HUDEP-2 (cell line): ENCODE measurements around the gene CLIC5.

Experiments used
- DNase-seq, 76 experiments: peaks; one replicate each; lab custom pipeline; 2025; ENCODE audit not compliant: unreplicated experiment in 76 of 76; lab: John Stamatoyannopoulos, UW

CLIC5 gene

GRCh38 chr6:46036911-46037310, 21.3 kb upstream of the CLIC5 start:
- no peak for DNase-seq

GRCh38 chr6:46035242-46035641, 19.6 kb upstream of the CLIC5 start:
- no peak for DNase-seq

DNA sequence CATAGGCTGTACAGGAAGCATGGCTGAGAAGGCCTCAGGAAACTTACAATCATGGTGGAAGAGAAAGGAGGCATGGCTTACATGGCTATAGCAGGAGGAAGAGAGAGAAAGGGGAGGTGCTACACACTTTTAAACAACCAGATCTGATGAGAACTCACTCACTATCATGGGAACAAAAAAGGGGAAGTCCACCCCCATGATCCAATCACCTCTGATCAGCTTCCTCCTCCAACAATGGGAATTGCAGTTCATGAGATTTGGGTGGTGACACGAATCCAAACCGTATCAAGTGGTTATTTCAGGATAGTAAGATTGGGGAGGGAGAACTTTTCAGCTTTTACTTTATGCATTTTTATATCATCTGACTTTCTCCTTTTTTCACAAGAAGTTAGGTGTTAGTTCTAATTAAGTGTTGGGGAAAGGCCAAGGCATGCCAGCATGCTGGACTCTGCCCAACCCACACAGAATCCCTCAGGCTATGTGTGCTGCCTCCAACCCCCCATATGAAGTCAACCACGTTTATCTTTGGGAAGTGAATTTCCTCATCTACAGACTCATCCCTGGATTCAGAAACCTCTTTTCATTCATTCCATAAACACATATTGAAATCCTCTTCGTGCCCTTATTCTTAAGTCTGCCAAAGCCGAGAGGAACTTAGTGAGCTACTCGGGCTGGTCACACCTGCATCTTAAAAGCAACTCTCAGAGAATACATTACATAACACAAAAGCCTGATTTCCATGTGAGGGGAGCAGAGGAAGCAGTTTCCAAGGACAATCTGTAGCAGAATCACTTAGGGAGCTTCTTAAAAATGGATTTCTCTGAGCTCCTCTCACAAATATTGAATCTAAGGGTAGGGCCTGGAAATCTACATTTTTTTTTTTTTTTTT, 16.7 kb upstream of the CLIC5 start:
- DNase-seq, result no peak

GRCh38 chr6:46029602-46030001, 13.9 kb upstream of the CLIC5 start:
- DNase-seq, result no peak

GRCh38 chr6:46026307-46026706, 10.6 kb upstream of the CLIC5 start:
- DNase-seq, result no peak

DNA sequence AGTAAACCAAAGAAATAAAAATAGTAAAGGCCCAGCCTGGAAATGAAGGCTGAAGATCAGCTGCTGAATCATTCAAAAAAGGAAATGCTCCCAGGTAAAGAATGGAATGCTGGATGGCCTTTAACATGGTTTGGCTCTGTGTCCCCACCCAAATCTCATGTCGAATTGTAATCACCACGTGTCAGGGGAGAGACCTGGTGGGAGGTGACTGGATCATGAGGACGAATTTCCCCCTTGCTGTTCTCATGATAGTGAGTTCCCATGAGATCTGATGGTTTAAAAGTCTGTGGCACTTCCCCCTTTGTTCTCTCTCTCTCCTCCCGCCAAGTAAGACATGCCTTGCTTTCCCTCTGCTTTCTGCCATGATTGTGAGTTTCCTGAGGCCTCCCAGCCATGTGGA, 9.9 kb upstream of the CLIC5 start:
- DNase-seq, result no peak

- DNase-seq, result no peak
Measured at GRCh38 chr6:46024124-46024769, 8.6 kb upstream of the CLIC5 start.

- DNase-seq, result no peak
Measured at GRCh38 chr6:46023216-46023915, 7.7 kb upstream of the CLIC5 start.

DNA sequence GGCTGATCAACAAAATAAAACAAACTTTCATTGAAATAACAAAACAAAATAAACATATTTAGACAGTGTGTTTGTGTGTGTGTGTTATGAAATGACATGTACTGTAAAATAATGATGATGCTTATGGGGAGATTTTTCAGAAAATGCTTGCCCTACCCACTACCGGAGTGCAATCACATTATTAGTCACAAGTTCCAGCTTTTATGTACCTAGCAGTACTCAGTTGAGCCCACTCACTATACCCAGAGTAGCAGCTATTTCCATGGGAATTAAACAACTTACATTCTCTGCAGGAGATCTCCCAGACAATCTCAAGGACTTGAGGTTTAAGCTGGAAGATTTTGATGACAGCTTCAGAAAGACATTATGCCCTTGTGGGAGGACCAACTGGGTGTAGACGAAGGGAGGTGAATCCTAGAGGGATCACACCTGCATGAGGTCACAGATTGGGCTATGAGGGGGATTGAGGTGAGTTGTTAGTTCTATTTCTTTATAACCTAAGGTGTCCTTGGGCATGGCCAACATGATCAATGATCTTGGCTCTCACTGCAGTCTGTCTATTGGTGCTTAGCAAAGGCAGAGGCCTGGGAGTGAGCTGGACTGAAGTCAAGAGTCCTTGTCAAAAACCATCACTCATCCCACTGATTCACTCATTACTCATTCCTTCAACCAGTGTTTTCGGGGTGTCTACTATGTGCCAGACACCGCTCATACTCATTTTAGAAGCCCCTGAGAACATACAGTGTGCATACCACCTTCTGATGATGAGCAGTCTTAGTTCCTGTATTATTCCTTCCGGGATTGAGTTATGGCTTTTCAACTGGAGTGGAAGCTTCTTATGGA, 6.7 kb upstream of the CLIC5 start:
- DNase-seq, result no peak

DNA sequence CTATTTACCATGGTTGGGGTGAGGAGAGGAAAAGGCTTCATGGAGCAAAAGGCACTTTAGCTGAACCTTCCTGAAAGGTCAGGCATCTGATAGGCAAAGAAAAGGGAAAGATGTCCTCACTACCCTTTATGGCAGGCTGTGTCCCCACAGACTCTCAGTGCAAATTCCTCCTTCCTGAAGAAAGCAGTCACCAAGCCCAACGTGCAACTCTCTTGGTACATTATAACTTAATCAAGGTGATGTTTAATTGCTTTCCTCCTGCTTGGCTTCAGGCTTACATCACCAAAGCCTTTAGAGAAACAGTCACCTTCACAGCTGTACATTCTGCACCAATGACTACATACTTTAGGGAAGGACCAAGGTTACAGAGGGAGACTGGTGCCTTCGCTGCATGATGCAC, 2.1 kb upstream of the CLIC5 start:
- DNase-seq, result no peak

DNA sequence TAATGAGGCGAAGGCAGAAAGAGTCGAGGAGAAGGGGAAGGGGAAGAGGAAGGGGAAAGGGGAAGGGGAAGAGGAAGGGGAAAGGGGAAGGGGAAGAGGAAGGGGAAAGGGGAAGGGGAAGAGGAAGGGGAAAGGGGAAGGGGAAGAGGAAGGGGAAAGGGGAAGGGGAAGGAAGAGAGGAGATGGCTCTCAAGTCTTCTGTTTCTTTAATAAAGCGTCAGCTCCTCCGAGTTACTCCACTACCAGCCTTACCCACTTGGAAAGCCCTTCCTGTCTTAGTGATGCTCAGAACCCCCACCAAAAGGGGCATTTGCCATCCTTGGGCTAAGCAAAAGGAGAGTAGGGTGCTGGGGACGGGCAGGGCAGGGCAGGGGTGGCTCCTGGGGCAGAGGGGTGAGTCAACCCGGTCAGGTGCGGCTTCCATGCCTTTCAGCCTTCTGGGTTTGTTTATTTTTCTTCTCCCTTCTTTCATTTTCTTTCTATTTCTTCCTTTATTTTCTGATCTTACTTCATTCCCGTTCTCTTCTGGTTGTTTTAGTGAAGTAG, 476 bp upstream of the CLIC5 start:
- no peak for DNase-seq

DNA sequence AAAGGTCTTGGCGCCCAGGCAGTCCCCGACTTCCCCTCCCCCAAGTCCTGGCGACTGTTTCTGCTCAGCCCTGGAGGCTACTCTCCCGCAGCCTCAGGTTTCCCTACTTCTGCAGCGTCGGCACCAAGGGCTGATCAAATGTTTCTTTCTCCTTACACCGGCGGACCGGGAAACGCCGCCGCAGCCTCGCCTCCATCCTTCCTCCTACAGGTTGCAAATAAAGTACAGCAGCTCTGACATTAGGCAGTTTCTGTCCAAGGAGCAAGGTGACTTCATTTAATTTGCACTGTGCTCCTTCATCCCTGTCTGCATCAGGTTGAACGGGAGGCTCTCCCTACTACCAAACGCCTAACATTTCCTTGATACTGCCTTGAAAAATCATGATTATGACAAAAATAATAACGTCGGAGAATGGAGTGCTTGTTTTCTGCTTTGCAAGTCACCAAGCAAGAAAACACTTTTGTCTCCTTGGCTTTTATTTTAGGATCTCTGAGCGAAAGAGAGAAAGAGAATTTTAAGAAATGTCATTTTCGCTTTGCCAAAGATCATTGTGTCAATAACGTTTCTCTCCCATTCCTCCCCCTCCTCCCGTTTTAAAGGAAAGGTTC, 1.0 kb downstream of the CLIC5 start:
- no peak for DNase-seq

- no peak for DNase-seq
Measured at GRCh38 chr6:46014046-46014445, 1.6 kb downstream of the CLIC5 start.

GRCh38 chr6:46013639-46014038, 2.0 kb downstream of the CLIC5 start:
- DNase-seq, result no peak

DNA sequence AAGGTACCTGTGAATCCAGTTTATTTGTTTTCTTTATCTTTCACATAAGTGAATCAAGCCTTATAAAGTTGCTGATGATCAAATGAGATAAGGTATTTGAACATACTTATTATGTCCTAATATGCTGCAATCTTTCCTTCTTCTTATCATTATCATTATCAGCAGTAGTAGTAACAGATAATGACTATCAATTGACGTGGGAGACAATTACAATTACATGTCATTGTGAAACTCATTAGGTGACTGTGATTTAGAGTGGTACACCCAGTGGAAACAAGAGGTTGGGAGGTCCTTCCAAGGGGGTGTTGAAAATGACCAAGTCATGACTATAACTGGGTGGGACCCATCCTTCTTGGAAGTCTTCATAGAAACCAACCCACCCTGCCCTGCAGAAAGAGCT, 2.8 kb downstream of the CLIC5 start:
- DNase-seq, result no peak

DNA sequence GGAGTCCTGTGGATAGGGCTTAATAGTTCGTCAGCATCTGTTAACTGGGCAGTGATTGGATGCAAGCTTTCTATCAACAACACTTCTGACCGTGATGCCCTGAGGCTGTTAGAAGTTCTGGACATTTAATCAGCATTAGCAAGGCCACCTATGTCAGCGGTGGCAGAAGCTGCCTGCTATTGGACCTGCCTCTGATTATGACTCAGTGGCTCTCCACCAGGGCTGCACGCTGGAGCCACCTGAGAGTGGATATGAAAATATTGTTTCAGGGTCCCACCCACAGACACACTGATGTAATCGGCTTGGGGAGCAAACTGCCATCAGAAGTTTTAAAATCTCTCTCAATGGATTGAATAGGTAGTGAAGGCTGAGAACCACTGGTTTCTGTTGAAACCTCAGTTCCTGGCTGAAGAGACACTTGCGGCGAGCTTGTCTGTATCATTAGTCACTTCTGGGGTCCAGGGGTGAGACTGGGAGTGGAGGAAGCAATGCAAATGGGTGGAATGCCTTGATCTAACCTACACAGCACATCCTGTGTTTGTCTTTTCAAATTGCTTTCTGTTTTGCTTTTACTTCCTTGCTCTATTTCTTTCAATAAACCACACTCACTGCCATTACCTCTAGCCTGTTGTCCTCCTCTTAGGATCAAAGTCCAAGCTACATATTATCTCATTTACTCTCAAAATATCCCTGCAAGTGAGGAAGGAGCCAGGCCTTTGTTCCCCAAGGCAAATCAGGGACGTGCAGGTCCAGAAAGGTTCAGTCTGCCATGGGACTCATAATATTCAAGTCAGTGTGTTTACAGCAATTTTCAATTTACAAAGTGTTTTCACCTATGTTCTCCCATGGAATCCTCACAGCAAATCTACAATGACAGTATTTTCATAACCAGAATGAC, 4.2 kb downstream of the CLIC5 start:
- no peak for DNase-seq

- DNase-seq, result no peak
Measured at GRCh38 chr6:46010771-46011170, 4.9 kb downstream of the CLIC5 start.

- no peak for DNase-seq
Measured at GRCh38 chr6:46010270-46010669, 5.4 kb downstream of the CLIC5 start.

- no peak for DNase-seq
Measured at GRCh38 chr6:46002264-46002663, 13.4 kb downstream of the CLIC5 start.
